ENCODE data around the gene OR2T35. TPM values are rescaled to one million over a fixed set of nuclear protein-coding genes. Genes with fewer than 3 reads are reported as not detected.
"Not testable (repeated sequence)": the region's sequence is repeated elsewhere in the genome, so short reads cannot be mapped to it uniquely, and the experiment has no call there.

The OR2T35 gene
- total RNA-seq, 1 donor from 2014 or later, result not detected

DNA sequence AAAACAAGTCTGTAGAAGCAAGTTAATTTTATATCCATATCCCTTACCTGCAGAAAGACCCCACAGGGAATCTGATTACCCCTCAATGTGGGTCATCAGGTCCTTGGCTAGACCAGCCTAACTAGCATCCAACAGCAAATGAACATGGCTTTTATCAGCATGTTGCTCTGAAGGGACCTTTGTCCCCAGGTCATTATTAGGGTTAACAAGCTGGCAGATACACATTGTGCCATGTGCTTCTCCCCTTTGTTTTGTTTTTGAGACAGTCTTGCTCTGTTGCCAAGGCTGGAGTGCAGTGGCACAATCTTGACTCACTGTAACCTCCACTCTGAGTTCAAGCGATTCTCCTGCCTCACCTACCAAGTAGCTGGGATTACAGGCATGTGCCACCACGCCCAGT lies 10.1 kb downstream of the OR2T35 start, which contains the start of gene OR2T11:
TSS of gene OR2T11 (minus strand) at position 101 of the 400 bp plus-strand sequence. CDS start 7,963 bp downstream, outside the sequence.
- H3K27me3 Mint-ChIP-seq (ENCODE audit: unreplicated experiment); H3K36me3 Mint-ChIP-seq (ENCODE audit: low read depth, unreplicated experiment); H3K9me3 Mint-ChIP-seq (ENCODE audit: unreplicated experiment); H3K4me3 Mint-ChIP-seq (ENCODE audit: unreplicated experiment); H3K4me1 Mint-ChIP-seq (ENCODE audit: unreplicated experiment); H3K27ac Mint-ChIP-seq (ENCODE audit: unreplicated experiment); DNase-seq (ENCODE audit: low spot score): not testable (repeated sequence)

- no peak for DNase-seq (ENCODE audit: low spot score)
- peaks cover 4% of the 10 kb centered on the region for H3K36me3 Mint-ChIP-seq (ENCODE audit: low read depth, unreplicated experiment)
- H3K27ac Mint-ChIP-seq (ENCODE audit: unreplicated experiment), result no peak overlapping the region
- H3K27me3 Mint-ChIP-seq (ENCODE audit: unreplicated experiment), result peaks cover 2% of the 10 kb centered on the region
- H3K9me3 Mint-ChIP-seq (ENCODE audit: unreplicated experiment), result peaks cover 4% of the 10 kb centered on the region
- no peak overlapping the region for H3K4me3 Mint-ChIP-seq (ENCODE audit: unreplicated experiment)
- TF ChIP-seq, protein P1, sequence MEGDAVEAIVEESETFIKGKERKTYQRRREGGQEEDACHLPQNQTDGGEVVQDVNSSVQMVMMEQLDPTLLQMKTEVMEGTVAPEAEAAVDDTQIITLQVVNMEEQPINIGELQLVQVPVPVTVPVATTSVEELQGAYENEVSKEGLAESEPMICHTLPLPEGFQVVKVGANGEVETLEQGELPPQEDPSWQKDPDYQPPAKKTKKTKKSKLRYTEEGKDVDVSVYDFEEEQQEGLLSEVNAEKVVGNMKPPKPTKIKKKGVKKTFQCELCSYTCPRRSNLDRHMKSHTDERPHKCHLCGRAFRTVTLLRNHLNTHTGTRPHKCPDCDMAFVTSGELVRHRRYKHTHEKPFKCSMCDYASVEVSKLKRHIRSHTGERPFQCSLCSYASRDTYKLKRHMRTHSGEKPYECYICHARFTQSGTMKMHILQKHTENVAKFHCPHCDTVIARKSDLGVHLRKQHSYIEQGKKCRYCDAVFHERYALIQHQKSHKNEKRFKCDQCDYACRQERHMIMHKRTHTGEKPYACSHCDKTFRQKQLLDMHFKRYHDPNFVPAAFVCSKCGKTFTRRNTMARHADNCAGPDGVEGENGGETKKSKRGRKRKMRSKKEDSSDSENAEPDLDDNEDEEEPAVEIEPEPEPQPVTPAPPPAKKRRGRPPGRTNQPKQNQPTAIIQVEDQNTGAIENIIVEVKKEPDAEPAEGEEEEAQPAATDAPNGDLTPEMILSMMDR (IDR thresholded peaks at IDR 0.05; ENCODE audit: unreplicated experiment), result no peak
- H3K4me1 Mint-ChIP-seq (ENCODE audit: unreplicated experiment), result no peaks in the 10 kb centered on the region
Observed at GRCh38 chr1:248631354-248632008, 13.6 kb downstream of the OR2T35 start.

DNA sequence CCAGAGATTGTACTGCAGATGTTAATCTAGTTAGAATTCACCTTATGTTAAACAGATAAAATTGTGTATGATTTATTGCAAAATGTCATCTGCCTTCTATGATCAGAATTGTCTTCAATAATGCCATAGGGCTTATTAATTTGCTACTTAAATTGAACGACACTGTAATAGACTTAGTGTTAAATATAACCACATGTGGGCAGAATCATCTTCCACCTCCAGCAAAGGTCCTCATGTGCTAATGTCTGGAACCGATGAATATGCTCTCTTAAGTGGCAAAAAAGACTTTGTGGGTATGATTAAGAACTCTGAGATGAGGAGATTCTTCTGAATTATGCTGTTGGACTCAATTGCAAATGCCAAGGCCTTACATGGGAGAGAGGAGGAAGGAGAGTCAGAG lies 14.5 kb downstream of the OR2T35 start:
- H3K36me3 Mint-ChIP-seq (ENCODE audit: low read depth, unreplicated experiment), result peaks cover 4% of the 10 kb centered on the region
- no peak overlapping the region for H3K4me3 Mint-ChIP-seq (ENCODE audit: unreplicated experiment)
- no peak overlapping the region for H3K27ac Mint-ChIP-seq (ENCODE audit: unreplicated experiment)
- H3K9me3 Mint-ChIP-seq (ENCODE audit: unreplicated experiment), result peaks cover 4% of the 10 kb centered on the region
- DNase-seq (ENCODE audit: low spot score), result no peak
- TF ChIP-seq, protein P1 (IDR thresholded peaks at IDR 0.05; ENCODE audit: unreplicated experiment), result no peak
- H3K27me3 Mint-ChIP-seq (ENCODE audit: unreplicated experiment), result peaks cover 2% of the 10 kb centered on the region
- no peaks in the 10 kb centered on the region for H3K4me1 Mint-ChIP-seq (ENCODE audit: unreplicated experiment)

GRCh38 chr1:248627971-248628844 lies 16.9 kb downstream of the OR2T35 start:
- DNase-seq (ENCODE audit: low spot score), result no peak
- TF ChIP-seq, protein P1 (IDR thresholded peaks at IDR 0.05; ENCODE audit: unreplicated experiment), result no peak
- Mint-ChIP-seq H3K4me3 (ENCODE audit: unreplicated experiment) (no peak overlapping the region), H3K4me1 (ENCODE audit: unreplicated experiment) (no peaks in the 10 kb centered on the region), H3K36me3 (ENCODE audit: low read depth, unreplicated experiment) (peaks cover 4% of the 10 kb centered on the region), H3K27me3 (ENCODE audit: unreplicated experiment) (peaks cover 2% of the 10 kb centered on the region), H3K27ac (ENCODE audit: unreplicated experiment) (no peak overlapping the region), H3K9me3 (ENCODE audit: unreplicated experiment) (peaks cover 4% of the 10 kb centered on the region)

DNA sequence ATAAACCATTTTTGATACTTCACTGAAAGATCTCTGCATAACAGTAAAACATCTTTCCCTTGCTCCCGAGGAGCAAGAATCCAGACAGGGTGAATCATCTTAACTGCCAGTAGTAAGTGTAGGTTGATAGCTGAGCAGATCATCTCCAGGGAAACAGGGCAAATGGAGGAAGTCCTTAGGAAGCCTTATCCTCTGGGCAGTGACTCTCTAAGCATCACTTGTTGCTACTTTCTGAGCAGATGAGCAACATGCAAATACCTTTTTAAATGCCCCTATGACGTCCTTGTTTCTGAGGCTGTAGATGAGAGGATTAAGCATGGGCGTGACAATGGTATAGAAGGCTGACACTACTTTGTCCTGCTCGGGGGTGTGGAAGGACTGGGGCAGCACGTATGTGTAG lies 19.1 kb downstream of the OR2T35 start:
- Mint-ChIP-seq H3K27me3 (ENCODE audit: unreplicated experiment) (peaks cover 2% of the 10 kb centered on the region), H3K27ac (ENCODE audit: unreplicated experiment) (no peak overlapping the region), H3K4me1 (ENCODE audit: unreplicated experiment) (no peaks in the 10 kb centered on the region), H3K4me3 (ENCODE audit: unreplicated experiment) (no peak overlapping the region), H3K9me3 (ENCODE audit: unreplicated experiment) (peaks cover 4% of the 10 kb centered on the region), H3K36me3 (ENCODE audit: low read depth, unreplicated experiment) (peaks cover 4% of the 10 kb centered on the region)
- DNase-seq (ENCODE audit: low spot score), result no peak
- TF ChIP-seq, protein P1 (IDR thresholded peaks at IDR 0.05; ENCODE audit: unreplicated experiment), result no peak

Data from endothelial cell (in vitro differentiated cells).